Neural progenitor cell (in vitro differentiated cells): Measurements from ENCODE around the gene ITGA1. TPM values are rescaled to one million over a fixed set of nuclear protein-coding genes. Genes with fewer than 3 reads are reported as not detected.

Experiments used
- DNase-seq: peaks from one replicate; pipeline ENCODE4 v3.0.0-alpha.2; 2016; ENCODE audit warnings: low spot score
- H2AFZ ChIP-seq: fragments of 200-600 bp; sonication (generic); replicated peaks from 2 replicates; pipeline ENCODE4 v1.6.1; 2016; ENCODE audit warnings: antibody characterized with exemption
- H3F3A ChIP-seq: fragments of 200-600 bp; sonication (generic); 2 replicates; pipeline ENCODE4 v1.6.1; 2016; ENCODE audit warnings: antibody characterized with exemption, low read depth
- H3K27ac ChIP-seq: fragments of 200-600 bp; sonication (generic); 2 replicates; pipeline ENCODE4 v1.5.1; 2016; ENCODE audit warnings: mild to moderate bottlenecking
- H3K27me3 ChIP-seq: fragments of 200-600 bp; sonication (generic); 2 replicates; pipeline ENCODE4 v1.6.1; 2016; ENCODE audit warnings: mild to moderate bottlenecking, moderate library complexity
- H3K36me3 ChIP-seq: fragments of 200-600 bp; sonication (generic); 2 replicates; pipeline ENCODE4 v1.5.1; 2016
- H3K4me1 ChIP-seq: fragments of 200-600 bp; sonication (generic); 2 replicates; pipeline ENCODE4 v1.6.1; 2016; ENCODE audit warnings: mixed run types
- H3K4me2 ChIP-seq: fragments of 200-600 bp; sonication (generic); 2 replicates; pipeline ENCODE4 v1.6.1; 2016
- H3K4me3 ChIP-seq: fragments of 200-600 bp; sonication (generic); 2 replicates; pipeline ENCODE4 v1.5.1; 2016
- H3K79me2 ChIP-seq: fragments of 200-600 bp; sonication (generic); 2 replicates; pipeline ENCODE4 v1.6.1; 2016; ENCODE audit warnings: low read depth
- H3K9ac ChIP-seq: fragments of 200-600 bp; sonication (generic); 2 replicates; pipeline ENCODE4 v1.6.1; 2016
- H3K9me3 ChIP-seq: fragments of 200-600 bp; sonication (generic); 2 replicates; pipeline ENCODE4 v1.5.1; 2016; ENCODE audit warnings: low read depth
- H4K20me1 ChIP-seq: fragments of 200-600 bp; sonication (generic); 2 replicates; pipeline ENCODE4 v1.6.1; 2016; ENCODE audit warnings: low read depth
- H3K27ac Mint-ChIP-seq: 3 replicates; pipeline ENCODE4 v1.8.0; 2021; ENCODE audit warnings: mixed read lengths
- H3K27me3 Mint-ChIP-seq: 2 replicates; pipeline ENCODE4 v1.8.0; 2022; ENCODE audit warnings: low read depth, mild to moderate bottlenecking, inconsistent platforms, moderate library complexity, mixed read lengths; ENCODE audit not compliant: insufficient read depth
- H3K36me3 Mint-ChIP-seq: 3 replicates; pipeline ENCODE4 v1.8.0; 2021; ENCODE audit warnings: mixed read lengths
- H3K4me1 Mint-ChIP-seq: 3 replicates; pipeline ENCODE4 v1.8.0; 2021; ENCODE audit warnings: mixed read lengths
- H3K4me3 Mint-ChIP-seq: 3 replicates; pipeline ENCODE4 v1.8.0; 2021; ENCODE audit warnings: mild to moderate bottlenecking, moderate library complexity, mixed read lengths
- H3K9me3 Mint-ChIP-seq: 3 replicates; pipeline ENCODE4 v1.8.0; 2020; ENCODE audit warnings: mixed read lengths
- CTCF ChIP-seq: fragments of 200-600 bp; sonication (generic); IDR thresholded peaks from 2 replicates; pipeline ENCODE4 v1.5.1; 2017; ENCODE audit warnings: antibody characterized with exemption, mild to moderate bottlenecking
- EZH2 ChIP-seq: fragments of 200-600 bp; sonication (generic); IDR thresholded peaks from 2 replicates; pipeline ENCODE4 v1.6.1; 2017; ENCODE audit warnings: antibody characterized with exemption, mild to moderate bottlenecking, moderate library complexity
- EZH2phosphoT487 ChIP-seq: fragments of 200-600 bp; sonication (generic); IDR thresholded peaks from 2 replicates; pipeline ENCODE4 v1.6.1; 2017; ENCODE audit warnings: antibody characterized with exemption
- total RNA-seq: library from RNA; depleted of rRNA; stranded (reverse); fragments of >200 nt; gene quantifications from 2 replicates; pipeline ENCODE4 v1.2.3, GENCODE V29; 2015; ENCODE audit warnings: low replicate concordance

ITGA1 gene
- total RNA-seq, 1 donor from 2014 or later = 2.2 TPM

- no peaks in the 10 kb centered on the region for H3K79me2 ChIP-seq
- Mint-ChIP-seq H3K4me3 (no peak overlapping the region), H3K27me3 (no peaks in the 10 kb centered on the region), H3K36me3 (no peaks in the 10 kb centered on the region), H3K4me1 (no peaks in the 10 kb centered on the region), H3K27ac (no peak overlapping the region), H3K9me3 (no peaks in the 10 kb centered on the region)
- TF ChIP-seq CTCF = no peak
- no peak for TF ChIP-seq EZH2
- no peak for TF ChIP-seq EZH2phosphoT487
- no peak overlapping the region for H3K9ac ChIP-seq
- no peak overlapping the region for H3K4me3 ChIP-seq
- H3K4me1 ChIP-seq = peaks cover 7% of the 10 kb centered on the region
- H3K4me2 ChIP-seq = no peak overlapping the region
- no peaks in the 10 kb centered on the region for H4K20me1 ChIP-seq
- no peak for DNase-seq
- no peaks in the 10 kb centered on the region for H3K27me3 ChIP-seq
- no peaks in the 10 kb centered on the region for H3K9me3 ChIP-seq
- no peak overlapping the region for H3K27ac ChIP-seq
- no peak overlapping the region for H2AFZ ChIP-seq
- no peaks in the 10 kb centered on the region for H3K36me3 ChIP-seq
- H3F3A ChIP-seq = no peaks in the 10 kb centered on the region
Observed at GRCh38 chr5:52888363-52888762, 100.6 kb downstream of the ITGA1 start.

- Mint-ChIP-seq H3K9me3 (no peaks in the 10 kb centered on the region), H3K4me1 (no peaks in the 10 kb centered on the region), H3K27me3 (no peaks in the 10 kb centered on the region), H3K4me3 (no peak overlapping the region), H3K36me3 (no peaks in the 10 kb centered on the region), H3K27ac (no peak overlapping the region)
- Histone ChIP-seq H3K4me2 (no peak overlapping the region), H2AFZ (no peak overlapping the region), H4K20me1 (no peaks in the 10 kb centered on the region), H3K9me3 (no peaks in the 10 kb centered on the region), H3K27me3 (no peaks in the 10 kb centered on the region), H3K9ac (no peak overlapping the region), H3K79me2 (no peaks in the 10 kb centered on the region), H3K4me1 (peaks cover 11% of the 10 kb centered on the region), H3K27ac (no peak overlapping the region), H3F3A (no peaks in the 10 kb centered on the region), H3K4me3 (no peak overlapping the region), H3K36me3 (no peaks in the 10 kb centered on the region)
- DNase-seq = no peak
- TF ChIP-seq CTCF (no peak), EZH2phosphoT487 (no peak), EZH2 (no peak)
Observed at GRCh38 chr5:52892242-52892878, 104.6 kb downstream of the ITGA1 start.

GRCh38 chr5:52893105-52893504 is 105.4 kb downstream of the ITGA1 start:
- TF ChIP-seq CTCF = no peak
- TF ChIP-seq EZH2phosphoT487 = no peak
- no peak for TF ChIP-seq EZH2
- H3F3A ChIP-seq = no peaks in the 10 kb centered on the region
- no peak for DNase-seq
- no peaks in the 10 kb centered on the region for H4K20me1 ChIP-seq
- H3K27ac ChIP-seq = no peak overlapping the region
- H3K9me3 Mint-ChIP-seq = no peaks in the 10 kb centered on the region
- H3K4me1 Mint-ChIP-seq = no peaks in the 10 kb centered on the region
- no peaks in the 10 kb centered on the region for H3K36me3 ChIP-seq
- H3K79me2 ChIP-seq = no peaks in the 10 kb centered on the region
- no peaks in the 10 kb centered on the region for H3K27me3 ChIP-seq
- no peaks in the 10 kb centered on the region for H3K36me3 Mint-ChIP-seq
- H3K4me1 ChIP-seq = peaks cover 7% of the 10 kb centered on the region
- H3K4me3 Mint-ChIP-seq = no peak overlapping the region
- H3K9me3 ChIP-seq = no peaks in the 10 kb centered on the region
- H3K4me3 ChIP-seq = no peak overlapping the region
- H3K27ac Mint-ChIP-seq = no peak overlapping the region
- H3K9ac ChIP-seq = no peak overlapping the region
- H3K27me3 Mint-ChIP-seq = no peaks in the 10 kb centered on the region
- no peak overlapping the region for H2AFZ ChIP-seq
- no peak overlapping the region for H3K4me2 ChIP-seq
